GM18511 (cell line): ENCODE measurements around the gene CNNM1.

Experiments used
- ATAC-seq: cut with Tn5 transposase; IDR thresholded peaks from one replicate; pipeline ENCODE4 v1.9.1; 2021; ENCODE audit warnings: mild to moderate bottlenecking, moderate library complexity; ENCODE audit not compliant: unreplicated experiment

Gene CNNM1

DNA sequence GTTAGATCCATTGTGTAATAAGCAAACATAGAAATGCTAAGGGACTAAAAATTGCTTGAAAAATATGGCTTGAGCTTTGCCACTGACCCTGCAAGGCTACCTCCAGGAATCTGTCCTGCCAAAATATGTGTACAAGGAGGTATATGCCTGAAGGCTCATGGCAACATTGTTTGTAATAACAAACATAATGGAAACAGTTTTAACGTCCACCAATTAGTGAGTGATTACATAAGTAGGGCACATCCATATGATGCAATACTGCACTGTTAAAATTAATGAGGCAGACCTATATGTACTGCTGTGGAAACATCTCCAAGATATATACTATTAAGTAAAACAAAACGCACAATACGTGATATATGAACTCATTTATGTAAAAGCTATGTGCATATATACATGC is 114.3 kb downstream of the CNNM1 start:
- ATAC-seq: no peak
